ENCODE data around the gene STH.

Gene STH

DNA sequence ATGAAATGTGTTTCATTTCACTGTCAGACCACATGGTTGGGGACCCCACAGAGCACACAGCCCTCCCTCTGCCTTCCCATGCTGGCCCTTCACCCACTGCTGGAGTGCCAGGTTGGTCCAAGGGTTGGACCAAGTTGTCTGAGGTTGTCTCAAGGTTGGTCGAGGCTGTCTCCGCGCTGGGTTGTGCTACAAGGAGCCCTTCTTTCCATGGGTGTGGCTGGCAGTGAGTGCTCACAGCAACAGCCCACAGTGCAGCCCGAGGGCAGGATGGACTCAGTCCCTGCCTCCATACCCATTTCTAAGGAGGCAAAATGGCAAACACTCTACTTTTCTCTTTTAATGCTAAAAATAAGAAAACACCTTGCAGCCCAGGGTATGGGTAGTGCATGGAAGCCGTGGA, 35.8 kb upstream of the STH start:
- no peak for DNase-seq
- Histone ChIP-seq H3K27me3 (ENCODE audit: insufficient read depth, low read length, poor library complexity) (no peaks in the 10 kb centered on the region), H3K79me2 (ENCODE audit: control insufficient read depth, insufficient read depth, low read length) (no peaks in the 10 kb centered on the region), H2BK120ac (ENCODE audit: low read depth, low read length) (no peak overlapping the region), H2AK5ac (ENCODE audit: low read length) (no peak overlapping the region), H4K8ac (ENCODE audit: low read depth, low read length) (no peak overlapping the region), H3K9ac (ENCODE audit: low read length) (no peak overlapping the region), H3K56ac (ENCODE audit: low read length) (no peak overlapping the region), H3K18ac (ENCODE audit: low read length) (no peak overlapping the region), H3K79me1 (ENCODE audit: low read length) (no peaks in the 10 kb centered on the region), H3K27ac (ENCODE audit: low read depth, low read length) (no peak overlapping the region), H4K5ac (ENCODE audit: low read length) (no peak overlapping the region), H3K4me2 (ENCODE audit: low read length) (no peak overlapping the region), H3K4ac (ENCODE audit: low read depth, low read length) (no peak overlapping the region), H2BK15ac (replicated peaks; ENCODE audit: low read depth) (no peak overlapping the region), H3K4me3 (ENCODE audit: low read length) (no peak overlapping the region), H2BK5ac (ENCODE audit: low read length) (no peak overlapping the region), H3K23ac (ENCODE audit: low read length) (no peak overlapping the region), H3K36me3 (ENCODE audit: control insufficient read depth, insufficient read depth, low read length) (no peaks in the 10 kb centered on the region), H3K4me1 (ENCODE audit: control insufficient read depth, low read depth, low read length) (peaks cover 4% of the 10 kb centered on the region)
- no CpG with 5 or more reads among the region's 5 CpGs for WGBS (ENCODE audit: extremely low coverage, insufficient coverage, low lambda C conversion rate)

- H3K79me1 ChIP-seq (ENCODE audit: low read length) = no peaks in the 10 kb centered on the region
- no peaks in the 10 kb centered on the region for H3K36me3 ChIP-seq (ENCODE audit: control insufficient read depth, insufficient read depth, low read length)
- no peak overlapping the region for H3K9ac ChIP-seq (ENCODE audit: low read length)
- H3K23ac ChIP-seq (ENCODE audit: low read length) = no peak overlapping the region
- H3K18ac ChIP-seq (ENCODE audit: low read length) = no peak overlapping the region
- no peak overlapping the region for H3K27ac ChIP-seq (ENCODE audit: low read depth, low read length)
- no peak for DNase-seq
- no CpG with 5 or more reads among the region's 5 CpGs for WGBS (ENCODE audit: extremely low coverage, insufficient coverage, low lambda C conversion rate)
- peaks cover 4% of the 10 kb centered on the region for H3K4me1 ChIP-seq (ENCODE audit: control insufficient read depth, low read depth, low read length)
- H2BK15ac ChIP-seq (replicated peaks; ENCODE audit: low read depth) = no peak overlapping the region
- H4K8ac ChIP-seq (ENCODE audit: low read depth, low read length) = no peak overlapping the region
- no peak overlapping the region for H2BK120ac ChIP-seq (ENCODE audit: low read depth, low read length)
- no peaks in the 10 kb centered on the region for H3K79me2 ChIP-seq (ENCODE audit: control insufficient read depth, insufficient read depth, low read length)
- H3K4ac ChIP-seq (ENCODE audit: low read depth, low read length) = no peak overlapping the region
- no peak overlapping the region for H3K4me2 ChIP-seq (ENCODE audit: low read length)
- no peak overlapping the region for H3K4me3 ChIP-seq (ENCODE audit: low read length)
- H4K5ac ChIP-seq (ENCODE audit: low read length) = no peak overlapping the region
- no peak overlapping the region for H3K56ac ChIP-seq (ENCODE audit: low read length)
- H2AK5ac ChIP-seq (ENCODE audit: low read length) = no peak overlapping the region
- H2BK5ac ChIP-seq (ENCODE audit: low read length) = no peak overlapping the region
- no peaks in the 10 kb centered on the region for H3K27me3 ChIP-seq (ENCODE audit: insufficient read depth, low read length, poor library complexity)
Measured at GRCh38 chr17:45963889-45964288, 35.2 kb upstream of the STH start.

DNA sequence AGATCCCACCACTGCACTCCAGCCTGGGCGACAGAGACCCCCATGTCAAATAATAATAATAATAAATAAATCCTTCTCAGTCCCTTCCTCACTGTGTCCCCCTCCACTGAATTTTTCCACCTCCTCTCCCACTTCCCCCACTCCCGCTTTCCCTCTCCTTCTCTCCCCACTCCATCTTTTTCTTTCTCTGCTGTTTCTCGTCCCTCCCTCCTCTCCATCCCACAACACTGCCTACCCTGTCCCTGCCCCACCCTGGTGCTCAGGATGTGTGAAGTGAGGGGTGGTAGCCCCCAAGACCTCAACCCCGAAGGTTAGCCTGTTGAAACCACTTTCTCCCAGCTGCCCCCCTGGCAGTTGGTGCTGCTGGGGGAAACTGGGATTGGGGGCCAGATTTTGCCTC, 34.4 kb upstream of the STH start:
- no peak overlapping the region for H4K5ac ChIP-seq (ENCODE audit: low read length)
- H3K36me3 ChIP-seq (ENCODE audit: control insufficient read depth, insufficient read depth, low read length) = no peaks in the 10 kb centered on the region
- H3K4me2 ChIP-seq (ENCODE audit: low read length) = no peak overlapping the region
- H3K27me3 ChIP-seq (ENCODE audit: insufficient read depth, low read length, poor library complexity) = no peaks in the 10 kb centered on the region
- peaks cover 4% of the 10 kb centered on the region for H3K4me1 ChIP-seq (ENCODE audit: control insufficient read depth, low read depth, low read length)
- no peak overlapping the region for H3K4ac ChIP-seq (ENCODE audit: low read depth, low read length)
- no peak overlapping the region for H3K9ac ChIP-seq (ENCODE audit: low read length)
- 100% methylated on average over 1 of the region's 4 CpGs for WGBS (ENCODE audit: extremely low coverage, insufficient coverage, low lambda C conversion rate)
- no peak overlapping the region for H3K4me3 ChIP-seq (ENCODE audit: low read length)
- H4K8ac ChIP-seq (ENCODE audit: low read depth, low read length) = no peak overlapping the region
- H3K79me1 ChIP-seq (ENCODE audit: low read length) = no peaks in the 10 kb centered on the region
- H3K56ac ChIP-seq (ENCODE audit: low read length) = no peak overlapping the region
- H3K23ac ChIP-seq (ENCODE audit: low read length) = no peak overlapping the region
- no peak for DNase-seq
- no peak overlapping the region for H3K18ac ChIP-seq (ENCODE audit: low read length)
- H2AK5ac ChIP-seq (ENCODE audit: low read length) = no peak overlapping the region
- H2BK15ac ChIP-seq (replicated peaks; ENCODE audit: low read depth) = no peak overlapping the region
- no peak overlapping the region for H3K27ac ChIP-seq (ENCODE audit: low read depth, low read length)
- H3K79me2 ChIP-seq (ENCODE audit: control insufficient read depth, insufficient read depth, low read length) = no peaks in the 10 kb centered on the region
- no peak overlapping the region for H2BK120ac ChIP-seq (ENCODE audit: low read depth, low read length)
- H2BK5ac ChIP-seq (ENCODE audit: low read length) = no peak overlapping the region

GRCh38 chr17:45965812-45966211, 33.2 kb upstream of the STH start:
- no peak overlapping the region for H3K4me3 ChIP-seq (ENCODE audit: low read length)
- no peak overlapping the region for H3K9ac ChIP-seq (ENCODE audit: low read length)
- H3K4me1 ChIP-seq (ENCODE audit: control insufficient read depth, low read depth, low read length) = peaks cover 4% of the 10 kb centered on the region
- H2AK5ac ChIP-seq (ENCODE audit: low read length) = no peak overlapping the region
- H2BK15ac ChIP-seq (replicated peaks; ENCODE audit: low read depth) = no peak overlapping the region
- no peak overlapping the region for H4K5ac ChIP-seq (ENCODE audit: low read length)
- DNase-seq = no peak
- H4K8ac ChIP-seq (ENCODE audit: low read depth, low read length) = no peak overlapping the region
- no CpG with 5 or more reads among the region's 4 CpGs for whole genome bisulfite sequencing (ENCODE audit: extremely low coverage, insufficient coverage, low lambda C conversion rate)
- no peak overlapping the region for H3K56ac ChIP-seq (ENCODE audit: low read length)
- no peak overlapping the region for H2BK120ac ChIP-seq (ENCODE audit: low read depth, low read length)
- no peak overlapping the region for H3K27ac ChIP-seq (ENCODE audit: low read depth, low read length)
- H3K18ac ChIP-seq (ENCODE audit: low read length) = no peak overlapping the region
- H3K79me1 ChIP-seq (ENCODE audit: low read length) = no peaks in the 10 kb centered on the region
- no peak overlapping the region for H3K23ac ChIP-seq (ENCODE audit: low read length)
- H3K36me3 ChIP-seq (ENCODE audit: control insufficient read depth, insufficient read depth, low read length) = no peaks in the 10 kb centered on the region
- H2BK5ac ChIP-seq (ENCODE audit: low read length) = no peak overlapping the region
- H3K27me3 ChIP-seq (ENCODE audit: insufficient read depth, low read length, poor library complexity) = no peaks in the 10 kb centered on the region
- no peaks in the 10 kb centered on the region for H3K79me2 ChIP-seq (ENCODE audit: control insufficient read depth, insufficient read depth, low read length)
- H3K4ac ChIP-seq (ENCODE audit: low read depth, low read length) = no peak overlapping the region
- H3K4me2 ChIP-seq (ENCODE audit: low read length) = no peak overlapping the region

GRCh38 chr17:45966606-45967280, 32.3 kb upstream of the STH start:
- no CpG with 5 or more reads among the region's 2 CpGs for whole genome bisulfite sequencing (ENCODE audit: extremely low coverage, insufficient coverage, low lambda C conversion rate)

DNA sequence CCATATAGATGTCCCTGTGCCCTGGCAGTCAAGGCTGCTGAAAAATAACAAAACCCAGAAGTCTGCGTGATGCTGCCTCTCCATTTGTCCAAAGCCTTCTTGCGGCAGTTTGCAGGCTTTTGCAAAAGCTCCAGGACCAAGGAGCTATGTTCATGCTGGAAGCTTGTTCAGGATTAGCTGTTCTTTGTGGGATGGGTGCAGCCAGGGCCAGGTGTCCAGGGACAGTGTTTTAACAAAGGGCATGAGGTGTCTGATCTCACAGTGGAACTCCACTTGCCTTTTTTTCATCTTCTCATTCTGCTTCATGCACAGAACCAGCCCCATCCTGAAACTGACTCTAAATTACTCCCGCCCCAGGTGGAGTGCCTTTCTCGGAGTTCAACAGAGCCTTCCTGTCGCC, 31.7 kb upstream of the STH start:
- Histone ChIP-seq H3K27me3 (ENCODE audit: insufficient read depth, low read length, poor library complexity) (no peaks in the 10 kb centered on the region), H2BK120ac (ENCODE audit: low read depth, low read length) (no peak overlapping the region), H3K36me3 (ENCODE audit: control insufficient read depth, insufficient read depth, low read length) (no peaks in the 10 kb centered on the region), H3K56ac (ENCODE audit: low read length) (no peak overlapping the region), H3K9ac (ENCODE audit: low read length) (no peak overlapping the region), H3K23ac (ENCODE audit: low read length) (no peak overlapping the region), H2BK5ac (ENCODE audit: low read length) (no peak overlapping the region), H4K8ac (ENCODE audit: low read depth, low read length) (no peak overlapping the region), H3K4ac (ENCODE audit: low read depth, low read length) (no peak overlapping the region), H3K79me1 (ENCODE audit: low read length) (no peaks in the 10 kb centered on the region), H3K18ac (ENCODE audit: low read length) (no peak overlapping the region), H3K79me2 (ENCODE audit: control insufficient read depth, insufficient read depth, low read length) (no peaks in the 10 kb centered on the region), H3K4me3 (ENCODE audit: low read length) (no peak overlapping the region), H3K4me1 (ENCODE audit: control insufficient read depth, low read depth, low read length) (peaks cover 4% of the 10 kb centered on the region), H4K5ac (ENCODE audit: low read length) (no peak overlapping the region), H3K4me2 (ENCODE audit: low read length) (no peak overlapping the region), H2BK15ac (replicated peaks; ENCODE audit: low read depth) (no peak overlapping the region), H3K27ac (ENCODE audit: low read depth, low read length) (no peak overlapping the region), H2AK5ac (ENCODE audit: low read length) (no peak overlapping the region)
- no CpG with 5 or more reads among the region's 5 CpGs for WGBS (ENCODE audit: extremely low coverage, insufficient coverage, low lambda C conversion rate)
- DNase-seq = no peak

More at GRCh38 chr17:45966606-45967280, 32.3 kb upstream of the STH start:
- Histone ChIP-seq H3K23ac (ENCODE audit: low read length) (no peak overlapping the region), H3K4me1 (ENCODE audit: control insufficient read depth, low read depth, low read length) (peaks cover 4% of the 10 kb centered on the region), H4K8ac (ENCODE audit: low read depth, low read length) (no peak overlapping the region), H3K9ac (ENCODE audit: low read length) (no peak overlapping the region), H2BK120ac (ENCODE audit: low read depth, low read length) (no peak overlapping the region), H3K56ac (ENCODE audit: low read length) (no peak overlapping the region), H2BK5ac (ENCODE audit: low read length) (no peak overlapping the region), H3K79me2 (ENCODE audit: control insufficient read depth, insufficient read depth, low read length) (no peaks in the 10 kb centered on the region), H3K4ac (ENCODE audit: low read depth, low read length) (no peak overlapping the region), H3K18ac (ENCODE audit: low read length) (no peak overlapping the region), H4K5ac (ENCODE audit: low read length) (no peak overlapping the region), H3K27ac (ENCODE audit: low read depth, low read length) (no peak overlapping the region), H2AK5ac (ENCODE audit: low read length) (no peak overlapping the region), H3K4me2 (ENCODE audit: low read length) (no peak overlapping the region), H3K27me3 (ENCODE audit: insufficient read depth, low read length, poor library complexity) (no peaks in the 10 kb centered on the region), H3K79me1 (ENCODE audit: low read length) (no peaks in the 10 kb centered on the region), H2BK15ac (replicated peaks; ENCODE audit: low read depth) (no peak overlapping the region), H3K36me3 (ENCODE audit: control insufficient read depth, insufficient read depth, low read length) (no peaks in the 10 kb centered on the region), H3K4me3 (ENCODE audit: low read length) (no peak overlapping the region)
- no peak for DNase-seq

All from mesendoderm (in vitro differentiated cells).